Ovary (tissue), 3 donors: ENCODE results near the gene NEDD9.

Source experiments
- CTCF ChIP-seq, 3 donors: fragments of 450-650 bp in 2 of 3; fragments of 200-600 bp in 1 of 3; IDR thresholded peaks; one replicate each; pipeline versions ENCODE4 v1.5.1 to v1.8.0; 2016 to 2022; ENCODE audit warnings: antibody characterized with exemption in 3 of 3, mild to moderate bottlenecking in 1 of 3
- EP300 ChIP-seq: sonication (generic); formaldehyde crosslinking; IDR thresholded peaks from one replicate; pipeline ENCODE4 v1.6.1; 2017; ENCODE audit warnings: antibody characterized with exemption
- POLR2A ChIP-seq: fragments of 450-650 bp; IDR thresholded peaks from one replicate; pipeline ENCODE4 v1.6.1; 2017; ENCODE audit warnings: antibody characterized with exemption, mild to moderate bottlenecking, moderate library complexity
- donor health status: DM: no; HTN: no; CAD: no.

- TF ChIP-seq POLR2A (no peak), EP300 (no peak), CTCF (IDR thresholded peaks at IDR 0.05) (no peak)
Measured at GRCh38 chr6:11227698-11228097, 4.8 kb downstream of the NEDD9 start.
